Adrenal gland (tissue), 5 donors: ENCODE measurements around the gene ZNF625.

ENCODE experiments used
- POLR2A ChIP-seq, 2 donors: fragments of 450-650 bp; IDR thresholded peaks; one replicate each; pipeline ENCODE4 v1.6.1; 2017; ENCODE audit warnings: antibody characterized with exemption in 2 of 2, mild to moderate bottlenecking in 2 of 2, moderate library complexity in 1 of 2
- TF ChIP-seq, protein P1 (sequence below), 6 experiments: fragments of 450-650 bp in 4 of 6; fragments of 200-600 bp in 2 of 6; sonication (generic) in 1 of 6; IDR thresholded peaks; 1 replicate in 5 of 6; 2 replicates in 1 of 6; pipeline versions ENCODE4 v1.5.1 to v1.8.0; 2016 to 2021; ENCODE audit warnings: antibody characterized with exemption in 6 of 6, mild to moderate bottlenecking in 2 of 6, moderate library complexity in 1 of 6
- donor health status: DM: no; HTN: no; CAD: no.

DNA sequence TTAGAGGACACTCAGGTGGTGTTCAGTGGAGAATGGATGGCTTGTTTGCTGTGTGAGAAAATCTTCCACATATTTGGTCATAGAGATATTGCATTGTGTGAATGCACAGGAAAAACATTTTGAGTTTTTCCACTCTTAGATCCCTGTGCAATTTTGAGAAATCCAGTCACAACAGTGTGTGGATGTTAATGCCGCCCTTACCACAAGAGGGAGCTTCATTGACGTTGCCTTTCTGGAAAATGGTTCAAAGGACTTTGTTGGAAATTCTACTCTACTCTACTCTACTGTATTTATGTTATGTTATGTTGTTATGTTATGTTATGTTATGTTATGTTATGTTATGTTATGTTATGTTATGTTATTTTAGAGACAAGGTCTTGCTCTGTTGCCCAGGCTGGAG lies 29.8 kb downstream of the ZNF625 start:
- TF ChIP-seq, protein P1, sequence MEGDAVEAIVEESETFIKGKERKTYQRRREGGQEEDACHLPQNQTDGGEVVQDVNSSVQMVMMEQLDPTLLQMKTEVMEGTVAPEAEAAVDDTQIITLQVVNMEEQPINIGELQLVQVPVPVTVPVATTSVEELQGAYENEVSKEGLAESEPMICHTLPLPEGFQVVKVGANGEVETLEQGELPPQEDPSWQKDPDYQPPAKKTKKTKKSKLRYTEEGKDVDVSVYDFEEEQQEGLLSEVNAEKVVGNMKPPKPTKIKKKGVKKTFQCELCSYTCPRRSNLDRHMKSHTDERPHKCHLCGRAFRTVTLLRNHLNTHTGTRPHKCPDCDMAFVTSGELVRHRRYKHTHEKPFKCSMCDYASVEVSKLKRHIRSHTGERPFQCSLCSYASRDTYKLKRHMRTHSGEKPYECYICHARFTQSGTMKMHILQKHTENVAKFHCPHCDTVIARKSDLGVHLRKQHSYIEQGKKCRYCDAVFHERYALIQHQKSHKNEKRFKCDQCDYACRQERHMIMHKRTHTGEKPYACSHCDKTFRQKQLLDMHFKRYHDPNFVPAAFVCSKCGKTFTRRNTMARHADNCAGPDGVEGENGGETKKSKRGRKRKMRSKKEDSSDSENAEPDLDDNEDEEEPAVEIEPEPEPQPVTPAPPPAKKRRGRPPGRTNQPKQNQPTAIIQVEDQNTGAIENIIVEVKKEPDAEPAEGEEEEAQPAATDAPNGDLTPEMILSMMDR (IDR thresholded peaks at IDR 0.05) = peak; percentile 17 to 53 (median 42)
- no peak for TF ChIP-seq POLR2A (IDR thresholded peaks at IDR 0.05)
